NCI-H82 treated with DMSO at 0.1 percent for 48 hours (cell line): ENCODE measurements around the gene ANTKMT.

Source experiments
- DNase-seq: peaks from one replicate; lab custom pipeline; 2025; ENCODE audit not compliant: unreplicated experiment; lab: John Stamatoyannopoulos, UW

The ANTKMT gene

GRCh38 chr16:720990-721764, at the start of gene ANTKMT:
TSS of gene ANTKMT (plus strand) at chr16:721146. CDS start at chr16:721275, 129 bp downstream.
- DNase-seq = peak; percentile 76

DNA sequence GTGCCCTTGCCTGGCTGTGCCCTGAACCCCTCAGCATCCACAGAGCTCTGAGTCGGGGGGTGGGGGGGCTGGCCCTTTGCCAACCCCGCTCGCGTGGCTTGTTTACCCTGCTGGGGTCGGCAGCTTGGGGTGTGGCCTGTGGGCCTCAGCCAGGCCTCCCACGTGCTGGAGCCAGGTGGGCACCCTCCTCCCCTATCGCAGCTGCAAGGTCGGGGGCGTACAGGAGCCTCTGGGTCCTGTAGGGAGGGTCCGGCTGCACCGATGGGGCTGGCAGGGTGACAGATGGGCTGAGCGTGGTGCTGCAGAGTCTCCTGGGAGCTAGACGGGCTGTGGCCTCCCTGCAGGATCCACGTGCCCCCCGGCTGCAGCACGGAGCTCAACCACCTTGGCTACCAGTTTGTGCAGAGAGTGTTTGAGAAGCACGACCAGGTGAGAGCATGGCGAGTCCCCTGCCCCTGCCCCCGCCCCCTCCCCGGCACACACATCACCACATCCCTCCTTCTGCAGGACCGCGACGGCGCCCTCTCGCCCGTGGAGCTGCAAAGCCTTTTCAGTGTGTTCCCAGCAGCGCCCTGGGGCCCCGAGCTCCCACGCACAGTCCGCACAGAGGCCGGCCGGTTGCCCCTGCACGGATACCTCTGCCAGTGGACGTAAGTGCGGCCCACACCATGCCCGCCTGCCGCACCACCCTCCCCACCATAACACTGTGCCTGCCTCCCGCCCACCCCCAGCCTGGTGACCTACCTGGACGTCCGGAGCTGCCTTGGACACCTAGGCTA, 49.4 kb upstream of the ANTKMT start:
- DNase-seq = no peak

- DNase-seq = no peak
These were observed 48.6 kb upstream of the ANTKMT start for GRCh38 chr16:672371-672770.

GRCh38 chr16:672851-673250, 48.1 kb upstream of the ANTKMT start:
- DNase-seq = no peak

DNA sequence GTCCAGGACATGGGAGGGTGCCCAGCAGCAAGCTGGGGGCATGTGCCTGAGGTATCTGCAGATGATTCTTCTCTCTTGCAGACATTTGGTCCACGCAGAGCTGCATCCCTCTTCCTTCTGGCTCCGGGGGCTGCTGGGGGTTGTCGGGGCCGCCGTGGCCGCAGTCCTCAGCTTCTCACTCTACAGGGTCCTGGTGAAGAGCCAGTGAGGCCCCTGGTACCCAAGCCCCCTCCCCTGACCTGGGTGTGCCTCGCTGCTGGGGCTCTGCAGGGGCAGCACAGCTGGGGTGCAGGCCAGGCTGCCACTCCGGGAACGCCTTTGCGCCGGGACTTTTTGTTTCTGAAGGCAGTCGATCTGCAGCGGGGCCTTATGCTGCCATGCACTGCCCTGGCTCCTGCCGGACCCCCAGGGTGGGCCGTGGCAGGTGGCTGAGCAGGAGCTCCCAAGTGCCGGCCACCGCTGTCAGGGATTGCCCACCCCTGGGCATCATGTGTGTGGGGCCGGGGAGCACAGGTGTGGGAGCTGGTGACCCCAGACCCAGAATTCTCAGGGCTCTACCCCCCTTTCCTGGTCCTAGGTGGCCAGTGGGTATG, 47.5 kb upstream of the ANTKMT start:
- no peak for DNase-seq

GRCh38 chr16:674214-674881, 46.6 kb upstream of the ANTKMT start:
- DNase-seq = no peak

- no peak for DNase-seq
These were observed 45.7 kb upstream of the ANTKMT start, which contains the start of gene RHBDL1 for GRCh38 chr16:674968-675883. TSS of gene RHBDL1 (plus strand) at chr16:675671. CDS start at chr16:675791, 120 bp downstream.

DNA sequence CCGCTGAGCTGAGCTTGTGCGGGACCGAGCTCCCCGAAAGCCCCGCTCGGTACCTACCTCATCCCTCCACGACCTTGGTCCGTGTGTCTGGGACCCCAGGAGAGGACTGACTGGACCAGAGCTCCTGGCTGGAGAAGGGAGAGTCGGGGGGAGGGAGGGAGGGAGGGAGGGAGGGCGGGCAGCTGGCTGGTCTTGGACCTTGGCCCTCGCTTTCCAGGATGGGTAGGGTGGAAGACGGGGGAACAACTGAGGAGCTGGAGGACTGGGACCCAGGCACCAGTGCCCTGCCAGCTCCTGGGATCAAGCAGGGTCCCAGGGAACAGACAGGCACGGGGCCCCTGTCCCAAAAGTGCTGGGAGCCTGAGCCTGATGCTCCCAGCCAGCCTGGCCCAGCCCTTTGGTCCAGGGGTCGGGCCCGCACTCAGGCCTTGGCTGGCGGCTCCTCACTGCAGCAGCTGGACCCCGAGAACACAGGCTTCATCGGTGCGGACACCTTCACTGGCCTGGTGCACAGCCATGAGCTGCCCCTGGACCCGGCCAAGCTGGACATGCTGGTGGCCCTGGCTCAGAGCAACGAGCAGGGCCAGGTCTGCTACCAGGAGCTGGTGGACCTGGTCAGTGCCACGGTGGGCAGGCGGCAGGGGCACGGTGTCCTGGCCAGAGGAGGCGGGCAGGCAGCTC, 44.9 kb upstream of the ANTKMT start:
- DNase-seq = no peak

GRCh38 chr16:676565-676902, 44.4 kb upstream of the ANTKMT start:
- DNase-seq = no peak

DNA sequence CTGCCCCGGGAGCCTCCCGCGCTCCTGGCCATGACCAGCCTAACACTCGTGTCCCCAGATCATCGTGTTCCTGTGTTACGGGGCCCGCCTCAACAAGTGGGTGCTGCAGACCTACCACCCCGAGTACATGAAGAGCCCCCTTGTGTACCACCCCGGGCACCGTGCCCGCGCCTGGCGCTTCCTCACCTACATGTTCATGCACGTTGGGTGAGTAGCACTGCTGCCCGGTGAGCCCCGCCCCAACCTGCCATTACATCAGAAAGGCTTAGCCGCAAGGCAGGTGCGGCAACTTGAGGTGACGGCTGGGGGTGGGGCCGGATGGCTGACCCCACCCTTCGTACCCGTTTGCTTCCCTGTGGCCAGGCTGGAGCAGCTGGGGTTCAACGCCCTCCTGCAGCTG, 44.0 kb upstream of the ANTKMT start:
- no peak for DNase-seq

DNA sequence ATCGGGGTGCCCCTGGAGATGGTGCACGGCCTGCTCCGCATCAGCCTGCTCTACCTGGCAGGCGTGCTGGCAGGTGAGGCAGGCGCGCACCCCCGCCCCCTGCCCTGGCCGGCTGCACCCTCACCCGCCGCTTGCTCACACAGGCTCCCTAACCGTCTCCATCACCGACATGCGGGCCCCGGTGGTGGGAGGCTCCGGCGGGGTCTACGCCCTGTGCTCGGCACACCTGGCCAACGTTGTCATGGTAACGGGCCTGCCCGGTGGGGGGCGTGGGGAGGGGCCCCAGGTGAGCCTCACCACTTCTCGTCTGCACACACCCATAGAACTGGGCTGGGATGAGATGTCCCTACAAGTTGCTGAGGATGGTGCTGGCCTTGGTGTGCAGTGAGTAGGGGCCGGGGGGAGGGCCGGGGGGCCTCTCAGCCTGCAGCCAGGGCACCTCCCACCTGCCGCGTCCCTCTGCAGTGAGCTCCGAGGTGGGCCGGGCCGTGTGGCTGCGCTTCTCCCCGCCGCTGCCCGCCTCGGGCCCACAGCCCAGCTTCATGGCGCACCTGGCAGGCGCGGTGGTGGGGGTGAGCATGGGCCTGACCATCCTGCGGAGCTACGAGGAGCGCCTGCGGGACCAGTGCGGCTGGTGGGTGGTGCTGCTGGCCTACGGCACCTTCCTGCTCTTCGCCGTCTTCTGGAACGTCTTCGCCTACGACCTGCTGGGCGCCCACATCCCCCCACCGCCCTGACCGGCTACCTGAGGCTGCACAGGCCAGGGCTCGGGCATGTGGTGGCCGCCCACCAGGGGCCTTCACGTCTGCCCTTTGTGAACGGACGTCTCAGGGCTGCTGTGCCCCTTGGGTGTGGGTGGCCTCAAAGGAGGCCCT, 43.4 kb upstream of the ANTKMT start:
- no peak for DNase-seq

DNA sequence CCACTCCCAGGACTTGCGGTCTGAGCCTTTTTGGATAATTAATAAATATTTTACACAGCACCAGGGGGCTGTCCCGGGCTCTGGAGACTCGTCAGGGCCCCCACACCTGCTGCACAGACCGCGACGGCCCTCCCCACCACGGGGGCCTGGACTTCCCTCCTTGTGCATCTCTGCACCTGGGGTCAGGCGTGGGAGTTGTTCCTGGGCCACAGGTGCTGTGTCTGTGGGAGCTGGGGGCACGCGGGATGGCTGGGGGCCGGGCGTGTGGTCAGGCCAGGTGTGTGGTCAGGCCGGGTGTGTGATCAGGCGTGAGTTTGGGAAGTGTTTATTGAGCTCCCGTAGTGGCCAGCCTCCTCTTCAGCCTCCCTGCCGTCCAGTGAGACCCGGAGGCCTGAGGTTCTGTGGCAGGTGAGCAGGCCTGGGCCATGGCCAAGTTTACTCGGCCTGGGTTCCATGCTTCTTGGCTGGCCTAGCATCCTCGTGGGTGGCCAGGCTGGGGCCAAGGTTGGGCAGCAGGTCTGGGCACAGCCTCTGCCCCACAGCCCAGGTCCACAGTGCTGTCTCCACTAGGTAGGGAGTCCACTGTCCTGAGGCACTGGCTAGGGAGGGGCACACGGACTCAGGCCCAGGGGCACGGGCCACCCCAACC, 42.6 kb upstream of the ANTKMT start:
- no peak for DNase-seq

DNA sequence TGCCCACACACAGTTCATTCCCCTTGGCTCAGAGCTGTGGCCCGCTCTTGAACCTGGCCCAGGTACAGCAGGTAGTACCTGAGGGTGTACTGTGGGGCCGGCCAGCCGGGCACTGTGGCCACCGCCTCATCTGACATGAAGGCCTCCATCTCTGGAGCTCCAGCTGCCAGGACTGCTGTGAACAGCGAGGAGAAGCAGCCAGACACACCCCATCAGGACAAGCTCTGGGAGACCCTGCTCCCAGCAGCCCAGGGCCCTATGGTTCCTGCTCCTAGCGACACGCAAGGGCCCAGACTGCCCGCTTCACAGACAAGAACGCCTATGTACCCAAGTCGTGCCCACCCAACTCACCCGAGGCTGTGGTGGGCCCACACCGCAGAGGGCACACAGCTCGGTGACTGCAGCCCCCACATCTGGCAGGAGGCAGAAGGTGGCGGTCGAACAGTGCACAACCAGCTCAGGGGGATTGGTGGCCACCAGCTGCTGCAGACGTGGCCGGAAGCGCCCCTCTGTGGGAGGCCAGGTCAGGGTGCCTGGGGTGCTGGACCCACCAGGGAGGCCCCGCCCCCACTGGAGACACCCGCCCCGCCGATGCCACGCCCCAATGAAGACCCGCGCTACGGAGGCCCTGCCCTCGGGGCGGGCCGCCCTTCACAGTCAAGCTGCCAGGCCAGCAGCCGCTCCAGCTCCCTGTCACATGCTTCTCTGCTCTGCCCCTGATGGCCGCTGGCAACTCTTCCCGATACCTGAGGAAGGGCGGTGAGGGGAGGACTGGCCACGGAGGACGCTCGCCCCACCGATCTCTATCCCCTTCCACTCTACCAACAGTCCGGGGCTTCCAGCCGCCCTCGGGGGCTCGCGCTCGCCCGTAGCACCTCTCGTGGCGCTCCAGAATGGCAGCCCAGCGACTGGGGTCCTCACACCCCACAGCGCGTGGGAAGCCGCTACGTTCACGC, 41.8 kb upstream of the ANTKMT start:
- peak; percentile 66 for DNase-seq

DNA sequence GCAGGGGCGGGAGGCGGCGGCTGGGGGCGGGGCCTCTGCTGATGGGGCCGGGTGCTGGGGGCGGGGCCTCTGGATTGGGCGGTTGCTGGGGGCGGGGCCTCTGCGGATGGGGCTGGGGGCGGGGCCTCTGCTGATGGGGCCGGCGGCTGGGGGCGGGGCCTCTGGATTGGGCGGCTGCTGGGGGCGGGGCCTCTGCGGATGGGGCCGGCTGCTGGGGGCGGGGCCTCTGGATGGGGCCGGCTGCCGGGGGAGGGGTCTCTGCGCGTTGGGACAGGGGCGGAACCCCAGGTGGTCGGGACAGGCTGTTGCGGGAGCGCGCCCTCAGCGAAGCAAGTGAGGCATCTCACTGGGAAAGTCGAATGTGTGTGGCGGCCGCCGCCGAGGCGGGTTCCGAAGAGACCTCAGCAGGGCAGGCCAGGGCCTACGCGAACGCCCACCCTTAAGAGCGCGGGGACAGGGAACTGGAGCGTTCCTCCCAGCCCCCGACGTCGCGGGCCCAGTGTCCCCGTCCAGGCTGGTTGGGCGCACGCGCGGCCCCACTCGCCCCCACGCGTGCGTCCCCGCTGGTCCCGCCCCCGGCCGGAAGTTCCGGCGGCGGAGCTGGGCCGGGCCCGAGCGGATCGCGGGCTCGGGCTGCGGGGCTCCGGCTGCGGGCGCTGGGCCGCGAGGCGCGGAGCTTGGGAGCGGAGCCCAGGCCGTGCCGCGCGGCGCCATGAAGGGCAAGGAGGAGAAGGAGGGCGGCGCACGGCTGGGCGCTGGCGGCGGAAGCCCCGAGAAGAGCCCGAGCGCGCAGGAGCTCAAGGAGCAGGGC, 40.9 kb upstream of the ANTKMT start, which contains the start of gene STUB1:
Gene STUB1, plus strand, starts transcription at position 597 of the 811 bp plus-strand sequence. Its CDS starts 116 bp downstream, at position 713.
- DNase-seq = peak; percentile 78

DNA sequence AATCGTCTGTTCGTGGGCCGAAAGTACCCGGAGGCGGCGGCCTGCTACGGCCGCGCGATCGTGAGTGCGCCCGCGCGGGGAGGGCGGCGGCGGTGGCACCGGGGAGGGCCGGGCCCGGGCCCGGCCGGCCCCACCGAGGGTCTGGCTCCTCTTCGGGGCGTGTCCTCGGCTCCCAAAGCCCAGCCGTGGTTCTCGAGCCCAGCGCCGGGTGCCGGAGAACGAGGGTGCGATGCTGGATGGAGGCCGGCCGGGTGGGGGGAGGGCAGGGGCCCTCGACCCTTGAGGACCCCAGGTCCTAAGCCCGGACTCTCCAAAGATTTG, 40.4 kb upstream of the ANTKMT start:
- no peak for DNase-seq

- no peak for DNase-seq
These were observed 39.8 kb upstream of the ANTKMT start for GRCh38 chr16:680967-681745.
